Progenitor cell of endocrine pancreas (in vitro differentiated cells): Measurements from ENCODE around the gene PPP2R5A. TPM values are rescaled to one million over a fixed set of nuclear protein-coding genes. Genes with fewer than 3 reads are reported as not detected.

Experiments
- DNase-seq: peaks from one replicate; pipeline ENCODE4 v3.0.0; 2021; ENCODE audit warnings: low spot score; ENCODE audit not compliant: unreplicated experiment
- H3K27ac Mint-ChIP-seq: 2 replicates; pipeline ENCODE4 v1.8.0; 2021; ENCODE audit warnings: mild to moderate bottlenecking, moderate library complexity, mixed read lengths
- H3K27me3 Mint-ChIP-seq: 2 replicates; pipeline ENCODE4 v1.8.0; 2021; ENCODE audit warnings: mixed read lengths
- H3K36me3 Mint-ChIP-seq: 2 replicates; pipeline ENCODE4 v1.8.0; 2022; ENCODE audit warnings: mixed read lengths; ENCODE audit not compliant: insufficient read depth
- H3K4me1 Mint-ChIP-seq: 2 replicates; pipeline ENCODE4 v1.8.0; 2021; ENCODE audit warnings: low read depth, mixed read lengths
- H3K4me3 Mint-ChIP-seq: 2 replicates; pipeline ENCODE4 v1.8.0; 2021; ENCODE audit warnings: low read depth, mild to moderate bottlenecking, moderate library complexity, mixed read lengths
- H3K9me3 Mint-ChIP-seq: 2 replicates; pipeline ENCODE4 v1.8.0; 2021; ENCODE audit warnings: low read depth, mixed read lengths
- CTCF ChIP-seq: fragments of 200-600 bp; sonication (generic); IDR thresholded peaks from one replicate; pipeline ENCODE4 v1.5.0; 2021; ENCODE audit warnings: antibody characterized with exemption, mild to moderate bottlenecking; ENCODE audit not compliant: unreplicated experiment
- total RNA-seq: library from RNA; stranded (reverse); gene quantifications from 2 replicates; pipeline ENCODE4 v1.2.1, GENCODE V29; 2021

The PPP2R5A gene
- total RNA-seq, 1 donor from 2014 or later: 21.4 TPM

GRCh38 chr1:212241501-212241900 is 43.7 kb upstream of the PPP2R5A start:
- no peak overlapping the region for H3K4me3 Mint-ChIP-seq
- no peaks in the 10 kb centered on the region for H3K36me3 Mint-ChIP-seq
- TF ChIP-seq CTCF: no peak
- peaks cover 3% of the 10 kb centered on the region for H3K27me3 Mint-ChIP-seq
- H3K4me1 Mint-ChIP-seq: peaks cover 19% of the 10 kb centered on the region
- no peak overlapping the region for H3K27ac Mint-ChIP-seq
- DNase-seq: no peak
- H3K9me3 Mint-ChIP-seq: no peaks in the 10 kb centered on the region

DNA sequence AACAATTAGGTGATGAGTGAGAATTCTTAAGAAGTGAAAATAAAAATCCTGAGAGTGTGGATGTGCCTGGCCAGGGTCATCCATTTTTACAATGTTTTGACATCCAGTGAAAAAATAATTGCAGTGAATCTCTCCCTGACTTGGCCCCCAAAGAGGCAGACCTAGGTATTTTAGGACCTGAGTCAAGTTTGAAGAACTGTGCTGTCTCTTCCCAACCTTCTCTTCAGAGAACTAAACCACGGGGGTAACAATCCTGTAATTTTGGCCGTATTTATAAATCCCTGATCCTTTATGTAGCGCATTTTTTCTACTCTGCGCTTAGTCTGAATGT is 43.3 kb upstream of the PPP2R5A start:
- Mint-ChIP-seq H3K9me3 (no peaks in the 10 kb centered on the region), H3K4me3 (no peak overlapping the region), H3K27me3 (peaks cover 3% of the 10 kb centered on the region), H3K27ac (no peak overlapping the region), H3K4me1 (peaks cover 15% of the 10 kb centered on the region), H3K36me3 (no peaks in the 10 kb centered on the region)
- no peak for DNase-seq
- TF ChIP-seq CTCF: no peak

DNA sequence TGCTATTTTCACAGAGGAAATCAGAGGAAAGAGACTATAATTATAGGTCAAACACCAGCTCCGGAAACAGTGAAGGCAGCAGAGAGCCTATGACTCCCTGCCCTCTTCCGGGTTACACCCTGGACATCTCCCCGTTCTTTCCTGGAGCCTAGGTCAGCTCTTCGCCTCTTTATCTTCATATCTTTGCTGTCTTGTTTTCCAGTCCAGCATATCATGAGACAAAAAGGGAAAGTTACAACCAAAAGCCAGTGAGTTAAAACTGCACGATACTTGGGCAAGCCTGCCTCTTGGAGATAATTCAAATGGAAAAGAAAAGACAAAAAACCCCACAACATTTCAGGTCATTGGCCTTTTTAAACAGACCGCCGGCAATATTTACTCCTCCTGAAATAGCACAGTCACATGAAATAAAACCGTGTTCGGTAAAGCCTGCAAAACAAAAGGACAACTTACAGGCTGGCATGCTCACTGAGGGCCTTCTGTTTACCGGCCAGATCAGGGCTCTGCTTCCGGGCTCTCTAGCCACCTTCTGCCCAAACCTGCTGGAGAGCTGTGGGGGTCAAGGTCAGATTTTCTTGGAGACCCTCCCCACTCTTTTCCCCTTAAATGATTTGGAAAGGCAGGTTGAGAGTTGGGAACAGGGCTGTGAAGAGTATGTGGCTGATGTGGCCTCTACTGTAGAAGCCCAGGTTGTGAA is 42.8 kb upstream of the PPP2R5A start:
- H3K36me3 Mint-ChIP-seq: no peaks in the 10 kb centered on the region
- peaks cover 12% of the 10 kb centered on the region for H3K4me1 Mint-ChIP-seq
- H3K9me3 Mint-ChIP-seq: no peaks in the 10 kb centered on the region
- no peak for DNase-seq
- H3K27me3 Mint-ChIP-seq: peaks cover 3% of the 10 kb centered on the region
- H3K27ac Mint-ChIP-seq: no peak overlapping the region
- TF ChIP-seq CTCF: no peak
- no peak overlapping the region for H3K4me3 Mint-ChIP-seq

DNA sequence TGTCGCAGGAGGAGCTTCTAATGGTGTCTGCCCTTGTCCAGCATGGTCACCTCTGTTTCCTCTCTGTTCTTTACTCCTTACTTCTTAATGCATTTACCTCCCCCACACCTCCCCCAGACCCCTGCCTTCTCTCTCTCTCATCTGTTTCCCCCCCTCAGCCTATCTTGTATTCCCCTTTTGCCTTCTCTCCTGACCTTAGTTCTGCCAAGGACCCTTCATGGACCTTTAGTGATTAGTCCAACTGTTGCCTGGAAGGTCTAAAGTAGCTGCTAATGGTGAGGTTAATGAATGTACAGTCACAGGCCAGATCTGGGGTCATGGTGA is 42.3 kb upstream of the PPP2R5A start:
- H3K9me3 Mint-ChIP-seq: no peaks in the 10 kb centered on the region
- peaks cover 3% of the 10 kb centered on the region for H3K27me3 Mint-ChIP-seq
- H3K4me1 Mint-ChIP-seq: peaks cover 9% of the 10 kb centered on the region
- no peak for TF ChIP-seq CTCF
- H3K27ac Mint-ChIP-seq: no peak overlapping the region
- DNase-seq: no peak
- no peaks in the 10 kb centered on the region for H3K36me3 Mint-ChIP-seq
- H3K4me3 Mint-ChIP-seq: no peak overlapping the region

- Mint-ChIP-seq H3K27me3 (peaks cover 3% of the 10 kb centered on the region), H3K36me3 (no peaks in the 10 kb centered on the region), H3K4me3 (no peak overlapping the region), H3K27ac (no peak overlapping the region), H3K4me1 (peaks cover 2% of the 10 kb centered on the region), H3K9me3 (no peaks in the 10 kb centered on the region)
- DNase-seq: no peak
- no peak for TF ChIP-seq CTCF
Observed at GRCh38 chr1:212244441-212244840, 40.8 kb upstream of the PPP2R5A start.
